ENCODE measurements around the gene FIGN.

The FIGN gene

DNA sequence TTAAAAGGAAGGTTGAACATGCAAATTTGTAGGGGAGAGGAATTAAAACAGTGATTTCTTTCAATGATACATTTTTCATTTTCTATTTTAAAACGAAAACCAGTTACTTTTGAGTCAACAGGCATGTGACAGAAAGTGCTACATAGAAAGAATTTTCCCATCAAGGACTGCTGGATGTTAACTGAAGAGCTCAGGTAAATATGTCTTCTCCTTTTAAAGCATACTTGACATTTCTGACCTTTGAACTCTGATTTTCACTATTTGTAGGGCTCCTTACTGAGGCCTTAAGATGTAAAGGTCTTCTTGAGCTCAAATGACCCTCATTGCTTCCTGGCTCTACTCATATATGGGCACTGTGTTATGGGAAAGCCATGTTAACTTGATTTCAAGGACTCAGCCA lies 32.4 kb downstream of the FIGN start:
- DNase-seq, result no peak

DNA sequence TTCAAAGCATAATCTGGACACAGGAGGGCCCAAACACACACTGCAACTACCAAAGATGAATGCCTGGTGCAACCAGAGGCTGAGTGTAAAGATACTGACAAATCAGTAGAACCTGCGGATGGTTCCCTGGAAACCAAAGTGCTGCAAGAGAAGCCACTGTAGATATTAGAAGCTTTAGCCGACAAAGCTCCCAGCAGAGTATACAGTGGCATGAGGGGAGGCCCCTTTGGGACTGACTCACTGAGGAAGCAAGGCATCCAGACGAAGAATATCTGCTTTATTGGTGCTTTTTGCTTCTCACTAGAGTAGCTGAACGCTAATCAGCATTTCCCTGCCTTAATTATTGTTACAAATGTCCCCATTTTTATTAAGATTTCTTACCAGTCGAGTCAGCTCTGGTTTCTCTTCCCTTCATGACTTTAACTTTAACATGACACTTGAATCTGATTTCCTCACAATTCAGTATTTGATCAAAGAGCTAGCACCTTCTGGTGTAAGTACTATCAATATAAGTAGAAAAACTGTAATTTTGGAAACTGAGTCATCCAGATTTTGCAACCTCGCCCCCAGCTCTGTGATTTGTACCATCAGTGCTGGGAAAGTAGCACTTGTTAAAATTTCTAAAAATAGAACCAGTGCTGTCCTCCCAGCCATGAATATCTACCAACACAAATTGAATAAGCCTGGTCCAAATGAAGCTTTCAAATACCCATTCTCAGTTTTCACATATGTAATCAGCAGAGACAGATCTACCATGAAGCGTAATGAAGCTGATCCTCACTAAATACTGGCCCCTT lies 34.2 kb downstream of the FIGN start:
- no peak for DNase-seq

DNA sequence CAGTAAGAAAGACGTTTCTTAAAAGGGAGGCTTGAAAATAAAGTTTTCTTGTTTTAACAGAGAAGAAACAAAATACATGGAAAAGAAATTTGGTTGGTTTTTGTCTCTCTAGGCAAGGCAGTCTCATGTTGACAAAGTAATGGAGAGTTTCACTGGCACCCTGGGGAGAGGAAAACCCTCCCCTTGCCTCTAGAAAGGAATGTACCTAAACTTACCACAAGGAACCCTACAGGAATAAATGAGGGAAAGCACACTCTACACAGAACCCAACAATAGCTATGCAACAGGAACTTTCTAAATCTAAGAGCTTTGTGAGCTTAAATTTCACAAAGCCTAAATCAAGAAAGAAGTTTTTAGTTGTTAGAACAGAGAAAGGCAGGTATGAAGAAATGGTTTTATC lies 37.0 kb downstream of the FIGN start:
- DNase-seq, result no peak

DNA sequence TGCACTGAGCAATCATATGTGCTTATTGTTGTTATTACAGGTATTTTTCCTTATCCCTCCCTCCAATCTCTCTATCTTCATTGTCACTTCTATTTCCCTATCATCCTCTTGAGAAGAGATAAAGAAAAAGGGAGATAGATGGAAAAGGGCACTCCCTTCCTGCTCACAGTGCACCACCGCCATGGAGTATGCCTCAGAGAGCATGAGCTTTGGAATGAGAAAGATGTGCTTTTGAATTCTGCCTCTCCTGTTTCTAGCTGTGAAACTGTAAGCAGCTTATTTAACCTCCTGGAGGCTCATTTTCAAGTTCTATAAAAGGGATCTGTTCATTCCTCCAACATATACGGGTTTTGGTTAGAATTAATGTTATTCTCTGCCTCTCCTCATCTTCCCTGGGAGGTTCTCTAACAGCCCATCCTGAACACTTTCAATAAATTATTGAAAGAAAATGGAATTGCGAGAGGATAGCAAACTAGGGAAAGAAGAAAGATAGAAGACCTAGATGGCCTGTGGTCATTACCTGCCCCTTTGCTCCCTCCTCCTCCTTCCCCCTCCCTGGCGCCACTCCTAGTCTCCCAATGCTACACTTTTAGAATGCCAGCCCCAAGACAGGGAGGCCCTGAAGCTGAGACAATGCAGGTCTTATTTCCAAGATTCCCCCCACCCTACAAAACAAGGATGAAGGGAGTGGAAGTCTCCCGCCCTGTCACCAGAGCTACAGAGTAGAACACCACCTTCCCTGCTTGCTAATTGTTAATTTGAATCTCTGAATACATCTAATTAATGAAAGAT lies 37.8 kb downstream of the FIGN start:
- DNase-seq, result no peak

DNA sequence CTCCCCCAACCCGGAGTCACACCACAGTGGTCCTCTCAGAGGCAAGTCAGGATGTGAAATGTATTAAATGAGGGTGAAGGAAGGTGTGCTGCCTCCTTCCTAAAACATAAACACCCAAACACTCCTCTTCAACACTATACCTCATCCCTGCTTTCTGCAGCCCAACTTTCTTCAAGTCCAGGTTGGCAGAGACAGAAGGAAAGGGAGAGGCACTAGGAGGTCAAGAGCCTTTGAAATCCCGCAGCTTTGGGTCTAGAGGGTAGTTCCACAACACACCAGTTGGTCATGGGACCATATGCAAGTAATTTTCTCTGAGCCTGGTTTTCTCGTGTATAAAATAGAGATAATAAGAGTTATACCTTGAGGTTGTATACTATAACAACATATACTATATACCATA lies 38.4 kb downstream of the FIGN start:
- DNase-seq, result no peak

DNA sequence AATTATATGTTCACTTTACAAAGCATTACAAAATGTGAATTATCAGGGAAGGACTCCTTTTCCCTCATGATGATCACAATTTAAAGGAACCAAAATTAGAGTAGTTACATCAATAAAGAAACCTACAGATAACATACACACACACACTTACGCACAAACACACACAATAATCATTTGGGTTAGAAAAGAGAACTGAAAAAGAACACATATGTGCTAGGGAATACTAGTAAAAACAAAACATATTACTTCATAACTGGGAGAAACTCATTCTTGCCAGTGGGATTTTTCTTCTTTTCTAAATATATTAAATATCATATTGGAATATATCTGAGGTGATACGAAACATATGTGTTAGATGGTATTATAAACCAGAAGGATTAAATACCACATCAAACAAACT lies 42.3 kb downstream of the FIGN start:
- DNase-seq, result no peak

DNA sequence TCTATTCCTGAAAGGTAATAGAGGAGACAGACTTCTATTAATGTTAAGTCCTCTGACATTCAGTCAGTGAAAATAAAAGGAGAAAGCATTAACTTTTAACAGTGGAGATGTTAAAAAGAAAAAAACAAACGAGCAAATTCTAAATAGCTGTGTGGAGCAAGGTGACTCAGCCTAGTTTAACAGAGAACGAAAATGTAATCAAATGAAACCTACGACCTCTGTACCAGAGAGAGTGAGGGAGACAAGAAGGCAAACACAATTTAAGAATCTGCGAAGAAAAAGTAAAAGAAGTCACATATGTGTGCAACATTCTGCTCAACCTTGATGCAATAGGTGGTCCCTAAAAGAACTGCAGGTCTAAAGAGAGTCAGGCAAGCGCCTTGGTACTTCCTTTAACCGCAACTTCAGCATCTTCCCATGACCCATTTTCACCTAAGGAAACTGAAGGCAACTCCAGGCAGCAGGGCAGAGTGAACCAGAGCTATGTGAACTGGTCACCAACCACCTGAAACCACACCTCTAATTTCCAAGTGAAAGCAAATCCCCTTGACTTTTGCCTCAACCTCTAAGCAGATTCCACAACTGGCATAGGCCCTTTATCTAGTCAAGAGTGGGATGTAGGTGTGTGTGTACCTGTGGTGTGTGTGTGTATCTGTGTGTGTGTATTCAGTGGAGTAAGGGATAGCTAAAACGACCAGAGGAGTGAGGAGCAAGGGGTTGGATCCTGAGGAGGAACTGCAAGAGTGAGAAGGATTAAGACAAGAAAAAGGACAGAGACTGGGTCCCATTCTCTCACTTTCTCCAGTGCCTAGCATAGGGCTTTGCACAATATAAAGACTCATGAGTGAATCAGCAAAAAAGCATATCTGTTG lies 43.0 kb downstream of the FIGN start:
- DNase-seq, result no peak

DNA sequence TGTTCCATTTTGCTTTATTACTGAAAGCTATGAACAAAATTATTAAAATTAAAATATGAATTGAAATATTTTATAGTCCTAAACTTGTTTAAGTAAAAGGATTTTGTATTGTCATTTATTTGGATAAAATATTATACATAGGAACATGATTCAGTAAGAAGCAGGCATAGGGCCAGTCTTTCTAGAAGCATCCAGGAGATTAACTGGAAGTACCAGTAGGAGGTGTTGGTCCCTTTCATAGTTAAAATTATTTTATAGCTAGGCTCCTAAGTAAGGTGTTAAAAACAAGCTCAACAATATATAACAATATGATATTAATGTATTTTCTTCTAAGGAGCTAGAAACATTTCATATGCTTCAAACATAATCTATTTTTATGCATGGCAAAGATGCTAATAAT lies 43.7 kb downstream of the FIGN start:
- no peak for DNase-seq

DNA sequence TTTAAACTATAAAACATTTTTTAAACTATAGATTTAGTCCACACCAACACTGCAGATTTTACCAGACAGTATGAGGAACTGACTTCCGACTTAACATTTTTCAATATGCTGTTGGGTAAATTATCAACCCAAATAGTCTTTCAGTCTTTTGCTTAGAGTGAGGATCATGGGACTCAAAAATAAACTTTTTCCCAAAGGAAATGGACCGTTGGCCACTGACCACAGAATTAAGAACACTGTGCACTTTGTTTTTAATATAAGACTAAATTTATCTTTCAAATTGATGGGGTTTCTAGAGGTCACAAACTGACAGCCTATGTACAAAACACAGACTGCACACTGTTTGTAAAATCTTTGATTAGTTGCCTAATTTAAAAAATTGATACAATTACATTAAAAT lies 44.9 kb downstream of the FIGN start:
- no peak for DNase-seq

DNA sequence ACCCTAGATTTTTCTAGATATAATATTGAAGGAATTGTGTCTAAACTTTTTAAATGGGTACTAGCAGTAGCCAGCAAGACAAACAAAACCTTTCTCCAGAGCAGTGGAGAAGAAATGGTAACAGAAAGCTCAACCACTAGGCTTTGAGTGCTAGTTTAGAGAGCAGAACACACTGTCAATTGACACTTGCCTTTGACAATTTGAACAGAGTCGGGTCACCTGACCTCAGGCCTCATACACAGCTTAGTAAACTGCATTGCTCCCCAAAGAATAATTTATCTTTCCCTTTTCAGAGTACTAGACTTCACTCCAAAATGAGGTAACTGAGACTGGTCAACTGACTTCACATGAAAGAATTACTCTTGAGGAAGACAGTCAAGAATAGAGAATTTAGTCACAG lies 48.6 kb downstream of the FIGN start:
- DNase-seq, result no peak

DNA sequence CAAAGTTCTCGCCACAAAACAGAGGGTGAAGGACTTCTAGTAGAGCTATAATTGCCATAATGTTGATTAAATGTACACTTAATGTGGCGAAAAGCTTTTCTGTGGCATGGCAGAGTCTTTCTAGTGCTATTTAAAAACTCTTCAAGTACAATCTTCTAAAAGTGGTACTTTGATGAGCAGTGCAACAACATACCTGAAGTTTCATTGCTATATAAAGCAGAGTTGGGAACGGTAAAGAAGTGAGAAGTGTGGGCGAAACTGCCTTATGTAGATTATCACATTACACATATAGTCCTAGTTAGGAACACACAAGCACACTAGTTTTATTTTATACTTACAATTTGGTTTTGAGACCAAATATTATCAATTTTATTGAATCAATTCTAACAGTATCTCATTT lies 49.5 kb downstream of the FIGN start:
- no peak for DNase-seq

DNA sequence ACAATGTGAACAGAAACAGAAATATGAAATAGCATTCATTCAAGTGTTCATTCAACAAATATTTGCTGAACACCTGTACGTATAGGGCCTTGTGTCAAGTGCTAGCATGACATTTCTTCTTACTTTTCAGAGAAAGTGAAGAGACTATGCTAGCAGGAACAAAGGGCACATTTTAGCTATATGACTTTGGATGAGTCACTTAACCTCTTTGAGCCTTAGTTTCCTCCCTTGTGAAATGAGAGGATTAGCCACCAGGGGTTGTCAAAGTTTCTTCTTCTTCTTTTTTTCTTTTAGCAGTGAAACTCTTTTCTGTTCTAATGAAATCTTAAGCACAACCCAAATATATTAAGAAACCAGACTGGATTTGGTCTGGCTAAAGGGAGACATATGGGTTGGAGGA lies 53.1 kb downstream of the FIGN start:
- no peak for DNase-seq

DNA sequence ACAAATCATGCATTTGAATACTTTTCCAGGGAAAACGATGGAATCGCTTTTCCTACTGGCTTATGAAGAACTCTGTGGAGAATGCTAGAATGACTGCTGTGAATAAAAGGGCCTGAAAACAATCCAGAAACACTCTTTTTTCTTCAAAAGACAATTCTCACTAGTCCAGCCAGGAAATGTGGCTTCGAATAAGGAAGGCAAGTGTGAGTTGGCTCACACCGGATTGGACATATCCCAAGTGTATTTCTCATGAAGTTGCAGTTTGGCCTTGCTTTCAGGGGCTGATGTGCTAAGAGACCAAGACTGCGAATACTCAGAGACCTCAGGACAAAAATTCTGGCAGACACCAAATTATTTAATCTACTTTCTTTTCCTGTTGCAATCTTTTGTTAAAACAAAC lies 54.1 kb downstream of the FIGN start:
- no peak for DNase-seq

DNA sequence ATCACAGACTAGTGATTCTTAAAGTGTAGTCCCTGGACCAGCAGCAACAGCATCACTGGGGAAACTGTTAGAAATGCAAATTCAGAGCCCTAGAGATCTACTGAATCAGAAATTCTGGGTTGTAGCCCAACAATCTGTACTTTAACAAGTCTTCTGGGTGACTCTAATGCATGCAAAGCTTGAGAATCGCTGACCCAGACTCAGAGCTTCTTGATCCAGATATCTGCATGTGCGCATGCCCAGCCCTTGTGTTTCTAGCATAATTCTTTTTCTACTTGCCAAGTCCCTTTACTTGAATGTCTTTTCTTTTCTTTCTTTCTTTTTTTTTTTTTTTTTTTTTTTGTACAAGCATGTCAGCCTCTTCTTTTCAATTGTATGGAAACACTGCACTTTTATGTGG lies 60.4 kb downstream of the FIGN start:
- DNase-seq, result no peak

DNA sequence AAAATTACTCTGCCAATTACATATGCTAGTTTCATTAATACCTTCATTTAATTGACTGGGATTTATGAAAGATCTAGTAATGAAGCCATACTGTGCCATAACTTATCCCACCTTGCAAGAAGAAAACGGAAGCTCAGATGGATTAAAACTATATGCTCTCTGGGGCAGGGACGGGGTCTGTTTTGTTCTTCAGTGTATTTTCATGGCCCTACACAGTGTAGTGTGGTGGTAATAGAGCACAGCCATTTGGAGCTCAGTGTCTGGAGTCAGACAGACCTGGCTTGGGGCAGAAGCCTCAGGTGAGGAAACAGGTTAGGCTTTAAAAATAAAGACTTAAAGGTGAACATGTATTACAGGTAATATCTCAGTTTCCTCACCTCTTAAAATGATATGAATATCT lies 62.3 kb downstream of the FIGN start:
- no peak for DNase-seq

DNA sequence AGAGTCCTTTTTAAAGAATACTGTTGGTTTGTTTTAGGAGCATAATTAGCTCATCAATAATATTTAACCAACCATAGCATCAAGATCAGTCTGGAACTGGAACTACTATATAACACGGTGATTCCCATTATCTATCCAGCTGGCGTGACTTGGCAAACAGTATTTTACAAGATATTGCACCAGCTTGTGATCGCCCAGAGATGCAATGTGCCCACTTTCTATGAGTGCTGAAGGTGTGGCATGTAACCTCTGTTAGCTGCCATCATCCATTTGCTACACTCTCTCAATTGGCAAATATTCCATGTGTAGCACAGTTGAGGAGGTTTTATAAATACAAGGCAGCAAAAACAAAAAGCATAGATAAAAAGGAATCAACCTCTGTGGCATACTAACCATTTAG lies 64.9 kb downstream of the FIGN start:
- peak; percentile 17 for DNase-seq

DNA sequence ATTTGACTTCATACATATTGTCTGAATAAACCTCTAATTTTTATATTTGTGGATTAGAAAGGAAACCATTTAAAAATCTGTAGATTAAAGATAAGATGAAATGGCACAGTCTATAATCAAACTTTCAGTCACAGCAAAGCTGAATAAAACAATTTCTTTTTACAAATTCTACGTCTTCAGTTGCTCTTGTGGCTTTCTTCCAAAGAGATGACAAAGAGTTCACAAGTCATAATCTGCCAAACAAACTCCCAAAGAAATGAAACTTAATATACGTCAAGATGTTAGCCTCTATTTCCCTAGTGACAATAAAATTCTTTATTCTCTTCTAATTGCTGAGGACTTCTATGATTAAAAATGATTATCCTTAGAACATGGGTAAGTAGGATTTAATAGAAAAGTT lies 66.3 kb downstream of the FIGN start:
- DNase-seq, result no peak

DNA sequence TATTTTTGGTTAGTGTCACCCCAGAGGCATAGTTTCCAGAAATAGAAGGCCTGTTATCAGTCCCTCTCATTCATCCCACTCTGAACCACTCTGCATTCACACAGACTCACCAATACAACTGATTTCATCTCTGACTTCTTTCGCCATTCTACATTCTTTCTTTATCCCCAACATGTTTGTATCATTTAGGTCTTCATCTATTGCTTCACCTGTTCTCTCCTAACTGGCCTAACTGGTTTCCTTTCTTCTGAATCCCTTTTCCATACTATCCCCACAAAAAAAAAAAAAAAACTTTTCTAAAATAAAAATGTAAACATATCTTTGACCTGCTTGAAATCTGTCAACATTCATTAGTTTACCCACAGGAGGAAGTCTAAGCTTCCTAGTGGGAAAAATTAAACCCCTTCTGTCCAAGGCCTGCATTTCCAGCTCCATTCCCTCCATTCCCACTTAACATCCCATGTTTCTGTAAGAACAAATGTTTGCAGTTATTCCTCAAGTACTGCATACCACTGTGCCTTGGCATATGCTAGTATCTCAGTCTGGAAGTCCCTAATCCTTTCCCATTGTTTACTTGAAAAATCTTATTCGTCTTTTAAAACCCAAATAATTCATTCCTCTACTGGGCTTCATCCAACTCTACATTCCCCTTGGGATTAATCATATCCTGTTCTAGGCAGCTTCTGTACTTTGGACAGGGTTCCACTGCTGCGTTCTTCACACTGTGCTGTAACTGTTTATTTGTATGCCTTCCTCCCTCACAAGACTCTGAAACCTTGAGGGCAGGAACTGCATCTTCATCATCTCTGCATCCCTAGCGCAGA lies 68.5 kb downstream of the FIGN start:
- no peak for DNase-seq

DNA sequence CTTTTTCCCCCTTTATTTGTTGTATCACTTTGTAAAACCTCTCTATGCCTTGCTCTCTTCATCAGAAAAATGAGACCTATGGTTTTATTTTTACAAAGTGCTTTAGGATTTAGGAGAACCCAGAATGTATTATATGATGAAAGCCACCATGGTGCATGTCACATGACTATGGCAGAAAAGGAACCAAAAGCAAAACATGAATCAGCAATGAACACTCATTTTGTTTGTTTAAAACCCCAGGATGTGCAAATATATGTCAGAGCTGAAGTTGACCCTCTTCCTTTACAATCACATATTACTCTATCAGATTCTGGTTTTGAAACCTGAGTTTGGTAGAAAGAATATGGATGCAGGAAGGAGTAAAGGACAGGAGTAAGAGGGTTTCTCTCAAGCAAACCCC lies 70.0 kb downstream of the FIGN start:
- DNase-seq, result no peak

DNA sequence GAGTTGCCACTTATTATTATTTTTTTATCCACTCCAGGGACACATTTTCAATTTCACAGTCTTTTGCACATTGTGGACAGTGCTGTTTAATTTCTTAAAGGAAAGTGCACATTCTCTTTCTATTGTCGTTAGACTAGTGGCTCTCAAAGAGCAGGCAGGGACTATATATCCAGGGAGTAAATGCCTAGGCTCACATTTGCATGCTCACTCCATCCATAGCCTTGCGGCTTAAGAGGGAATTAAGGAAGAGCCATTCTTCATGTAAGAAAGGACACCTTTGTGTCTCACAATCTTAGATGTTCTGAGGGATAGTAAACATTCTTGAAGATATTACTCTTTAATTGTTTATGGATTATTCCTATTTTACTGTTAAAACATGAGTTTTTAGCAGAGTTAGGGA lies 70.8 kb downstream of the FIGN start:
- no peak for DNase-seq

DNA sequence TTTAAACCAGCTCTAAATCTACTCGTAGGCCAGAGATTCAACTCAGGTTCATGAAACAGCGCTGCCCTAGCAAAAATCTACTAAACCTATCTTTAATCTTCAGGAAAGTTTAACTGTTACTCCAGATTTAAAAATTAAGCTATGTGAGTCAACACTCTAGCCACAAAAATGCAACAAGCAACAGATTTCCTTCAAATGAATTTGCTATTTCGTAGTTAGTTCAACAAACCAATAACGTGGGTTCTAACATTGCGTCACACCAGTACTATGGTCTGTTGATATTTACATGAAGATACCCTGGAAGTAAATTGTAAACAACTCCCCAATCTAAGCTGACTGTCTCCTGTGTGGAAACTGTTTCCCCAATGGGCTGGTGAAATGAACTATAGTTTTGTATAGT lies 71.2 kb downstream of the FIGN start:
- DNase-seq, result no peak

DNA sequence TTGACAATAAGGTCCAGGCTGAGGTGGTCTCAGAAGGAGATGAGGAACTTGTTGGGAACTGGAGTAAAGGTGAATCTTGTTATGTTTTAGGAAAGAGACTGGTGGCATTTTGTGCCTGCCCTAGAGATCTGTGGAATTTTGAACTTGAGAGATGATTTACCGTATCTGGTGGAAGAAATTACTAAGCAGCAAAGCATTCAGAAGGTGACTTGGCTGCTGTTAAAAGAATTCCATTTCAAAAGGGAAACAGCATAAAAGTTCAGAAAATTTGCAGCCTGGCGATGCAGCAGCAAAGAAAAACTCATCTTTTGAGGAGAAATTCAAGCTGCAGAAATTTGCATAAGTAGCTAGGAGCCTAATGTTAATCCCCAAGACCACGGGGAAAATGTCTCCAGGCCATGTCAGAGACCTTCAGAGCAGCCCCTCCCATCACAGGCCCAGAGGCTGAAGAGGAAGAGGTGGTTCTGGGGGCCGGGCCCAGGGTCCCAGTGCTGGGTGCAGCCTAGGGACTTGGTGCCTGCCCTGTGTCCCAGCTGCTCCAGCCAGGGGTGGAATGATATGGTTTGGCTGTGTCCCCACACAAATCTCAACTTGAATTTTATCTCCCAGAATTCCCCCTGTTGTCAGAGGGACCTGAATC lies 73.5 kb downstream of the FIGN start:
- no peak for DNase-seq

All from NCI-H510A (cell line).